Measurements from ENCODE around the gene SLC39A7. TPM values are rescaled to one million over a fixed set of nuclear protein-coding genes. Genes with fewer than 3 reads are reported as not detected.
"Not testable (repeated sequence)": the region's sequence is repeated elsewhere in the genome, so short reads cannot be mapped to it uniquely, and the experiment has no call there.

SLC39A7 gene
- total and polyA plus RNA-seq, 9 donors: 66.1 to 136 (median 92.0) TPM

DNA sequence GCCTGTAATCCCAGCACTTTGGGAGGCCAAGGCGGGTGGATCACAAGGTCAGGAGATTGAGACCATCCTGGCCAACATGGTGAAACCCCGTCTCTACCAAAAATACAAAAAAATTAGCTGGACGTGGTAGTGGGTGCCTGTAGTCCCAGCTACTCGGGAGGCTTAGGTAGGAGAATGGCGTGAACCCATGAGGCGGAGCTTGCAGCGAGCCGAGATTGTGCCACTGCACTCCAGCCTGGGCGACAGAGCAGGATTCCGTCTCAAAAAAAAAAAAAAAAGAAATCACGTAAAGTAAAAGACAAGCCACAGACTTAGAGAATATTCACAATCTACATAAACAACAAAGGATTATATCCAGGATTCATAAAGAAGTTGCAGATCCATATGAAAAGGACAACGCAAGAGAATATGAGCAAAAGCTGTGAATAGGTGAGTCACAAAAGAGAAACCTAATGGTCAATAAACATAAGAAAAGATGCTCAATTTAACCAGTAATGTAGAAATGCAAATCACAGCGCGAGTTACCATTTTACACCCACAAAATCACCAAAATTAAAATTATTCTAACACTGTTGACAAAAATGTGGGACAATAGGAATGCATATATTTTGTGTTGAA is 25.9 kb downstream of the SLC39A7 start:
- H3K4me1 ChIP-seq (ENCODE audit: control insufficient read depth, insufficient read depth, low read length); H3K27ac ChIP-seq (ENCODE audit: low read length); H3K36me3 ChIP-seq (ENCODE audit: control insufficient read depth, insufficient read depth, low read length); DNase-seq; H3K4me3 ChIP-seq (ENCODE audit: low read length); H3K9me3 ChIP-seq (replicated peaks; ENCODE audit: control insufficient read depth, low read depth, low read length): not testable (repeated sequence)
- peaks cover 22% of the 10 kb centered on the region for H3K27me3 ChIP-seq (ENCODE audit: control insufficient read depth, insufficient read depth, low read length)
- WGBS (ENCODE audit: insufficient coverage): no CpG with 5 or more reads among the region's 14 CpGs

DNA sequence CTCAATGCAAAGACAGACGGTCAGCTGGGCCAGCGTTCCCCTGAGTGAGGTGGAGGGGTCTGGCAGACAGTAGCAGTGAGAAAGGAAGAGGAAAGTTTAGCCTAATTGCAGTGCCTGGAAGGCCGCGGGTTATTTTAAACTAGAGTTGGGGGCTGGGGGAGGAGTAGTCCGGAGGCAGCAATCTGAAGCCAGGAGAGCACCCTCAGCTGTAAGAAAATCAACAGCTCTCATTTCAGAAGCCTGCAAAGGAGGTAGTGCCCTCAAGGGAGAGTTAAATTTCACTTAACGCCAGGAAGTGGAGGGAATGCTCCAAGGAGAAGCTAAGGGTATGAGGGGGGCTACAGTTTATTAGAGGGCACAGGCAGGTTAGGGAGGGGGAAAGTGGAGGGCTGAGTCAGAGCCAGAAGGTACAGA is 34.6 kb downstream of the SLC39A7 start:
- DNase-seq: no peak
- no peak overlapping the region for H3K4me3 ChIP-seq (ENCODE audit: low read length)
- WGBS (ENCODE audit: insufficient coverage): 5% methylated on average over 6 of the region's 6 CpGs
- H3K9me3 ChIP-seq (replicated peaks; ENCODE audit: control insufficient read depth, low read depth, low read length): no peaks in the 10 kb centered on the region
- peaks cover 2% of the 10 kb centered on the region for H3K27me3 ChIP-seq (ENCODE audit: control insufficient read depth, insufficient read depth, low read length)
- H3K4me1 ChIP-seq (ENCODE audit: control insufficient read depth, insufficient read depth, low read length): peaks cover 8% of the 10 kb centered on the region
- H3K27ac ChIP-seq (ENCODE audit: low read length): no peak overlapping the region
- no peaks in the 10 kb centered on the region for H3K36me3 ChIP-seq (ENCODE audit: control insufficient read depth, insufficient read depth, low read length)

DNA sequence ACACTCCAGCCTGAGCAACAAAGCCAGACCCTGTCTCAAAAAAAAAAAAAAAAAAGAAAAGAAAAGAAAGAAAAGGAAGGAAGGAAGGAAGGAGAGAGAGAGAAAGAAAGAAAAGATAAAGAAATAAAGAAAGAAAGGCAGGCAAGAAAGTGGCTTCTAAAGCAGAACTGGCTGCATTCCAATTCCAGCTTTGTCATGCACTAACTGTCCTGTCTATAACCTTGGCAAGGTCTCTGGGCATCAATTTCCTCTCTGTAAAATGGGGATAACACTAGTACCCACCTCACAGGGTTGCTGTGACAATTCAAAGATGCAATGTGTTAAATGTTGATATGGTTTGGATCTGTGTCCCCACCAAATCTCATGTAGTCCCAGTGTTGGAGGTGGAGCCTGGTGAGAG is 35.7 kb downstream of the SLC39A7 start:
- Histone ChIP-seq H3K4me3 (ENCODE audit: low read length) (no peak overlapping the region), H3K9me3 (replicated peaks; ENCODE audit: control insufficient read depth, low read depth, low read length) (no peaks in the 10 kb centered on the region), H3K27ac (ENCODE audit: low read length) (no peak overlapping the region), H3K4me1 (ENCODE audit: control insufficient read depth, insufficient read depth, low read length) (peaks cover 8% of the 10 kb centered on the region), H3K27me3 (ENCODE audit: control insufficient read depth, insufficient read depth, low read length) (peaks cover 2% of the 10 kb centered on the region), H3K36me3 (ENCODE audit: control insufficient read depth, insufficient read depth, low read length) (no peaks in the 10 kb centered on the region)
- no peak for DNase-seq

DNA sequence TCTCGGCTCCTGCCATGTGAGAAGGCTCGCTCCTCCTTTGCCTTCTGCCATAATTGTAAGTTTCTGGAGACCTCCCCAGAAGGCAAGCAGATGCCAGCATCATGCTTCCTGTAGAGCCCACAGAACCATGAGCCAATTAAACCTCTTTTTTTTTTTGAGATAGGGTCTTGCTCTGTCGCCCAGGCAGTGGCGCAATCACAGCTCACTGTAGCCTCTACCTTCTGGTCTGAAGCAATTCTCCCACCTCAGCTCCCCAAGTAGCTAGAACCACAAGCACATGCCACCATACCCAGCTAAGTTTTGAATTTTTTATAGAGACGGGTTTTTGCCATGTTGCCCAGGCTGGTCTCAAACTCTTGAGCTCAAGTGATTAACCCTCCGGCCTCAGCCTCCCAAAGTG is 36.2 kb downstream of the SLC39A7 start:
- Histone ChIP-seq H3K9me3 (replicated peaks; ENCODE audit: control insufficient read depth, low read depth, low read length) (no peaks in the 10 kb centered on the region), H3K27ac (ENCODE audit: low read length) (no peak overlapping the region), H3K4me3 (ENCODE audit: low read length) (no peak overlapping the region), H3K36me3 (ENCODE audit: control insufficient read depth, insufficient read depth, low read length) (no peaks in the 10 kb centered on the region), H3K27me3 (ENCODE audit: control insufficient read depth, insufficient read depth, low read length) (peaks cover 2% of the 10 kb centered on the region), H3K4me1 (ENCODE audit: control insufficient read depth, insufficient read depth, low read length) (peaks cover 8% of the 10 kb centered on the region)
- DNase-seq: no peak
- WGBS (ENCODE audit: insufficient coverage): 82% methylated on average over 6 of the region's 6 CpGs

DNA sequence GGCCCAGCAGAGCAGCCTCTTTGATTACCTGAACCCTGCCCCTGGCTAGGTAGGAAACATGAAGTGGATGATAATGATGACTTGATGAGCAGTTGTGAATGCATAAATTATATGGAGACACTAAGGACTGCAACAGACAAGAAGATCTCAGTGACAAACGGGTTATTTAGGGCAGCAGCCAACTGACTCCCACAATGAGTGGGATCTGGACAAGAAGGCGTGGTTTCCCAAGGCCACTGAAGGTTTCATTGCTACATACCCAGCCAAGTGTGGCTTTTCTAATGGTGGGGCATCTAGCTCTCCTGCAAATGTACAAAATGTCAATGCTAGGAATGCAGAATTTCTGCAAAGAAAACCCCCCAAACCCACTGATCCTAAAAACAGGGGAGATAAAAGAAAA is 37.1 kb downstream of the SLC39A7 start:
- H3K4me1 ChIP-seq (ENCODE audit: control insufficient read depth, insufficient read depth, low read length): peaks cover 8% of the 10 kb centered on the region
- no peaks in the 10 kb centered on the region for H3K36me3 ChIP-seq (ENCODE audit: control insufficient read depth, insufficient read depth, low read length)
- peaks cover 2% of the 10 kb centered on the region for H3K27me3 ChIP-seq (ENCODE audit: control insufficient read depth, insufficient read depth, low read length)
- no peak overlapping the region for H3K27ac ChIP-seq (ENCODE audit: low read length)
- no peak for DNase-seq
- 40% methylated on average over 1 of the region's 2 CpGs for WGBS (ENCODE audit: insufficient coverage)
- H3K9me3 ChIP-seq (replicated peaks; ENCODE audit: control insufficient read depth, low read depth, low read length): no peaks in the 10 kb centered on the region
- no peak overlapping the region for H3K4me3 ChIP-seq (ENCODE audit: low read length)

DNA sequence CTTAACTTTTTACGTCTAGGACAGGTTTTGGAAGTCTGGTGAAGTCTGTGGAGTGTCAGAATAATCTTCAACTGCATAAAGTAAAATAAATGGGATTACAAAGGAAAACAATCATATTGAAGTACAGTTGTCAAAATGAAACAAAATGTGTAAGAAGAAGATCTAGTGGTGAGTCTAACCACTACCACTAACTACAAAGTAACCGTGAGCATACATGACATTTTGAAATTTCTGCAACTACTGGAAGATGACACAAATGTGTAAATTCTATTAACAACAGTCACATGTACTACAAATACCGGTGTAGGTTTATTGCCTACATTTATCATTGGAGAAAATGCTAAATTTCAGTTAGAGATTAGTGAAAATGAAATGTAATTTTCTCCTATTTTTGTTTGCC is 41.3 kb downstream of the SLC39A7 start:
- Histone ChIP-seq H3K4me1 (ENCODE audit: control insufficient read depth, insufficient read depth, low read length) (no peaks in the 10 kb centered on the region), H3K4me3 (ENCODE audit: low read length) (no peak overlapping the region), H3K27ac (ENCODE audit: low read length) (no peak overlapping the region), H3K27me3 (ENCODE audit: control insufficient read depth, insufficient read depth, low read length) (peaks cover 8% of the 10 kb centered on the region), H3K9me3 (replicated peaks; ENCODE audit: control insufficient read depth, low read depth, low read length) (no peaks in the 10 kb centered on the region), H3K36me3 (ENCODE audit: control insufficient read depth, insufficient read depth, low read length) (no peaks in the 10 kb centered on the region)
- no peak for DNase-seq
- WGBS (ENCODE audit: insufficient coverage): no CpG with 5 or more reads among the region's 3 CpGs

DNA sequence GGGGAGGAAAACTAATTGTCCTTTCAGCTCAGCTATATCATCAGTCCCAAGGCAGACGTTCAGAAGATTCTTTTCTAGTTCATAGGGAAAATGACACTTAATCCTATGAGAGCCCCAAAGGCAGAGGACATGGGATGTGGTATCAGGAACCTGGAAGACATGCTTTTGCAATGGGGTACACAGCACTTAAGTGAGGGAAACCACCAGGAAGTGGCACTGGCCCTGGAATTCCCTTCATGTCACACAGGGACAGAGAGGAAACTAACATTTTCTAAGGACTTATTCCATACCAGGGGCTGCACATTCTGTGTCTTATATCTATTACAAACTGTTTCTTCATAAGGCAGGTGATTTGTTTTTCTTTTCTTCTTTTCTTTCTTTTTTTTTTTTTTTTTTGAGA is 42.8 kb downstream of the SLC39A7 start:
- Histone ChIP-seq H3K27me3 (ENCODE audit: control insufficient read depth, insufficient read depth, low read length) (peaks cover 11% of the 10 kb centered on the region), H3K9me3 (replicated peaks; ENCODE audit: control insufficient read depth, low read depth, low read length) (no peaks in the 10 kb centered on the region), H3K4me3 (ENCODE audit: low read length) (no peak overlapping the region), H3K27ac (ENCODE audit: low read length) (no peak overlapping the region), H3K4me1 (ENCODE audit: control insufficient read depth, insufficient read depth, low read length) (peaks cover 7% of the 10 kb centered on the region), H3K36me3 (ENCODE audit: control insufficient read depth, insufficient read depth, low read length) (no peaks in the 10 kb centered on the region)
- no peak for DNase-seq
- WGBS (ENCODE audit: insufficient coverage): no CpG with 5 or more reads among the region's 1 CpG

DNA sequence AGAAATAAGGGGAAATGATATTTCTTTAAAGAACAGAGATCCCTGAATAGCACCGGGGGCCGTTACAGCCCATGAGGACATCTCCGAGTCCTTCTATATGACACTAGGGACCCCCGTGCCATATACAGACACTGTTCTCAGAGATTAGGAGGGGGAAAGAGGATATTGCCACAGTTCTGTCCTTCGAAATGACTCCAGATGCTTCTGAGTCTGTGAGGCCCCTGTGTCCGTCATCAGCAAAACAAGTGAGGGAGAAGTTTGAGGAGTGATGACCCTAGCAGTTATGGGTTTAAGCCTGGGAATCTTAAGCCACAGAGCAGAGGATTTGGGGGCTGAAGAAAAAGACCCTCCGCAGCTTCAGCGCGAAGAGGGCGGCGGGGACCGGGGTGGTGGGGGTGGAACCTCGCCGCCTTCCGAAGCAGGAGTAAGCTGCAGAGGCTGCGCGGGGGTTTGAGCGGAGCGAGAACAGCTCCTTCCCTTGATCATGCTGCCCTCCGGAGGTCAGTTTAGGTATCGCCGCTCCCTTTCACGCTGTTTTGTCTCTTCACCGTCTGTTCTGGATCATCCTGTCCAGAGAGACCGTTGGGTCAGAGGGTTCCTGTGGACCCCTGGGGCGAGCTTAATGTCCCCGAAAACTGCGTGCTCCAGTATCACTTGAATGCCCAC is 47.4 kb downstream of the SLC39A7 start:
- peak; percentile 92 for DNase-seq

DNA sequence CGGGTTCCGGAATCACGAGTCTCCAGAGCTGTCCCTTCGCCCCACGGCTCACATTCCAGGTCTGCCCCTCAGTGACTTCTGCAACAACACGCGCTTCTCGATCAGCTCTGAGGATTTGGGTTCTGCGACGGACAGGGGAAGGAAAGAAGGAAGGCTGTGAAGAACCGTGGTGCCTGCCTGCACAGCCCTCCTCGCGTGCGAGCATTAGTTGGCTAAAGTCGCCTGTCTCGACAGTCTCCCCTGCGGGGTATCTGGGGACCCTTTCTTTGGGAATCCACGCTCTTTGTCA is 47.9 kb downstream of the SLC39A7 start:
- peak overlapping the region; percentile 65 for H3K4me3 ChIP-seq (ENCODE audit: low read length)
- peaks cover 13% of the 10 kb centered on the region for H3K36me3 ChIP-seq (ENCODE audit: control insufficient read depth, insufficient read depth, low read length)
- WGBS (ENCODE audit: insufficient coverage): 2% methylated on average over 18 of the region's 18 CpGs
- H3K4me1 ChIP-seq (ENCODE audit: control insufficient read depth, insufficient read depth, low read length): peaks cover 25% of the 10 kb centered on the region
- H3K27me3 ChIP-seq (ENCODE audit: control insufficient read depth, insufficient read depth, low read length): peaks cover 8% of the 10 kb centered on the region
- no peaks in the 10 kb centered on the region for H3K9me3 ChIP-seq (replicated peaks; ENCODE audit: control insufficient read depth, low read depth, low read length)
- H3K27ac ChIP-seq (ENCODE audit: low read length): peak overlapping the region; percentile 91
- no peak for DNase-seq

More for the DNA sequence above, 47.4 kb downstream of the SLC39A7 start:
- Histone ChIP-seq H3K27me3 (ENCODE audit: control insufficient read depth, insufficient read depth, low read length) (peaks cover 9% of the 10 kb centered on the region), H3K36me3 (ENCODE audit: control insufficient read depth, insufficient read depth, low read length) (peaks cover 13% of the 10 kb centered on the region), H3K9me3 (replicated peaks; ENCODE audit: control insufficient read depth, low read depth, low read length) (no peaks in the 10 kb centered on the region), H3K4me3 (ENCODE audit: low read length) (peak overlapping the region; percentile 65), H3K4me1 (ENCODE audit: control insufficient read depth, insufficient read depth, low read length) (peaks cover 25% of the 10 kb centered on the region), H3K27ac (ENCODE audit: low read length) (peak overlapping the region; percentile 91)
- WGBS (ENCODE audit: insufficient coverage): under 1% methylated on average over 24 of the region's 28 CpGs

DNA sequence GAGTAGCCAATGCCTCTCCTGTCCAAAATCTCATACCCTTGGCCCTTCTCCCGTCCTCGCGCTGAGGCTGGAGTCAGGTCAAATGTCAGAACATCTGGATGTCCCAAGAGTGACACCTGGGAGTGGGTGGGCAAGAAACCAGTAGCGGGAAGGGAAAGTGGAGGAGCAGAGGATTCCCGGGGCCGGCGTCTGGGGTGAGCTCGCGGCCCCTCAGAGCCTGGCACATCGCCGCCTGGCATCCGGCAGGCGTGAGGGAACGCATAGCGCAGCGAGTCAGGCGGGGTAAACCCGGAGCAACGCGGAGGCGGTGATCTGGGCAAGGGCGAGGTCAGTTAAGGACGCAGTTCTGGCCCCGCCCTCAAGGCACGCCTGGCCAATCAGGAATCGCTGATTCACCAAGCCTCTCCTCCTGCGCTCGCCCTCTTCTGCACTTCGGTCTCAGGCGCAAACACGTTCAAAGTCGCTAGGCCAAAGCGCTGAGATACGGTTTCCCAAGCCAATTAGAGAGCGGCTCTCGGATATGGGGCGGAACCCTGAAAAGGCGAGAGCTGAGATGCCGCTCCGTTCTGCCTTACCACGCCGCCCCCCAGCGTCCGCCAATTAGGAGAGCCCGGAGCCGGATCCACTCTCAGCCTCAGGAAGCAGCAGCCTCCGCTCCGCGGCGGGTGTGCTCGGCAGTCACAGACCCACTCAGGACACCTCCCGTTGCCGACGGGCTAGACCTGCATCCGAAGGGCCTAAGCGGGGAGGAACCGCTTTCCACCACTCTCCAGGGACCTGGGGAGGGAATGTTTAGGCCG is 48.5 kb downstream of the SLC39A7 start:
- Histone ChIP-seq H3K36me3 (ENCODE audit: control insufficient read depth, insufficient read depth, low read length) (peaks cover 13% of the 10 kb centered on the region), H3K27me3 (ENCODE audit: control insufficient read depth, insufficient read depth, low read length) (peaks cover 8% of the 10 kb centered on the region), H3K4me3 (ENCODE audit: low read length) (peak overlapping the region; percentile 65), H3K9me3 (replicated peaks; ENCODE audit: control insufficient read depth, low read depth, low read length) (no peaks in the 10 kb centered on the region), H3K4me1 (ENCODE audit: control insufficient read depth, insufficient read depth, low read length) (peaks cover 25% of the 10 kb centered on the region), H3K27ac (ENCODE audit: low read length) (peak overlapping the region; percentile 91)
- under 1% methylated on average over 48 of the region's 58 CpGs for WGBS (ENCODE audit: insufficient coverage)
- peak; percentile 100 for DNase-seq
